HEK293 (cell line): ENCODE data around the gene HS3ST6.
A peak's percentile ranks its signal among the peaks of the same experiment; 100 is the strongest.

Source experiments
- CTCF ChIA-PET: fragments of 350-600 bp; formaldehyde crosslinking; extraction: SDS; loops from one replicate; lab custom pipeline; 2021; ENCODE audit warnings: antibody characterized with exemption; lab: Yijun Ruan, JAX
- POLR2A ChIA-PET: fragments of 300-600 bp; formaldehyde crosslinking; extraction: SDS; loops from one replicate; lab custom pipeline; 2020; ENCODE audit warnings: antibody characterized with exemption, inconsistent platforms; lab: Yijun Ruan, JAX
- H3K27ac ChIP-seq: fragments of 200-500 bp; sonication (Bioruptor generic); 2 replicates; pipeline ENCODE4 v1.5.1; 2014; ENCODE audit warnings: low read depth, low read length, control low read depth, inconsistent platforms; ENCODE audit errors: extremely low read depth
- H3K36me3 ChIP-seq, 2 experiments: fragments of 200-500 bp in 1 of 2; sonication (Bioruptor generic) in 1 of 2; 1 replicate in 1 of 2; 2 replicates in 1 of 2; pipeline ENCODE4 v1.5.1; 2014 to 2017; ENCODE audit warnings: inconsistent platforms in 2 of 2, low read length in 2 of 2; ENCODE audit not compliant: control insufficient read depth in 2 of 2, insufficient read depth in 1 of 2
- H3K4me1 ChIP-seq: fragments of 200-500 bp; sonication (Bioruptor generic); 2 replicates; pipeline ENCODE4 v1.5.1; 2014; ENCODE audit warnings: mild to moderate bottlenecking, low read length, inconsistent platforms; ENCODE audit not compliant: control insufficient read depth, insufficient read depth
- H3K4me3 ChIP-seq: 2 replicates; pipeline ENCODE4 v1.5.1; 2011; ENCODE audit warnings: low read depth, mild to moderate bottlenecking, control low read depth, low read length, moderate library complexity
- H3K9me3 ChIP-seq: fragments of 200-500 bp; sonication (Bioruptor generic); 2 replicates; pipeline ENCODE4 v1.5.1; 2014; ENCODE audit warnings: low read depth, low read length, inconsistent platforms; ENCODE audit not compliant: control insufficient read depth, insufficient read depth
- BCL11A ChIP-seq: fragments of 450-650 bp; formaldehyde crosslinking; IDR thresholded peaks from 2 replicates; pipeline ENCODE4 v1.5.1; 2016; ENCODE audit warnings: low read depth, missing biosample characterization, missing genetic modification characterization
- EGR2 ChIP-seq: fragments of 450-650 bp; formaldehyde crosslinking; IDR thresholded peaks from 2 replicates; pipeline ENCODE4 v1.5.1; 2016; ENCODE audit warnings: low read depth, missing biosample characterization, missing genetic modification characterization
- HOXA7 ChIP-seq: sonication (generic); formaldehyde crosslinking; IDR thresholded peaks from 2 replicates; pipeline ENCODE4 v1.8.1; 2022; ENCODE audit warnings: missing genetic modification reagents, borderline replicate concordance
- OVOL3 ChIP-seq: fragments of 450-650 bp; formaldehyde crosslinking; IDR thresholded peaks from 2 replicates; pipeline ENCODE4 v1.5.1; 2016; ENCODE audit warnings: missing biosample characterization, missing genetic modification characterization
- PBX3 ChIP-seq: sonication (generic); formaldehyde crosslinking; IDR thresholded peaks from 2 replicates; pipeline ENCODE4 v1.8.1; 2022; ENCODE audit warnings: mild to moderate bottlenecking, moderate library complexity, missing genetic modification reagents
- RBAK ChIP-seq: fragments of 450-650 bp; formaldehyde crosslinking; IDR thresholded peaks from 2 replicates; pipeline ENCODE4 v1.5.1; 2016; ENCODE audit warnings: missing biosample characterization, missing genetic modification characterization
- SCRT1 ChIP-seq: fragments of 450-650 bp; formaldehyde crosslinking; IDR thresholded peaks from 2 replicates; pipeline ENCODE4 v1.5.1; 2016; ENCODE audit warnings: missing biosample characterization, missing genetic modification characterization, borderline replicate concordance
- SP2 ChIP-seq: fragments of 450-650 bp; formaldehyde crosslinking; IDR thresholded peaks from 2 replicates; pipeline ENCODE4 v1.5.1; 2016; ENCODE audit warnings: missing biosample characterization, missing genetic modification characterization
- SP3 ChIP-seq: fragments of 450-650 bp; formaldehyde crosslinking; IDR thresholded peaks from 2 replicates; pipeline ENCODE4 v1.5.1; 2016; ENCODE audit warnings: missing biosample characterization, missing genetic modification characterization
- SP7 ChIP-seq: fragments of 450-650 bp; formaldehyde crosslinking; IDR thresholded peaks from 2 replicates; pipeline ENCODE4 v1.5.1; 2016; ENCODE audit warnings: missing biosample characterization, missing genetic modification characterization
- ZFHX2 ChIP-seq: fragments of 450-650 bp; formaldehyde crosslinking; conservative IDR thresholded peaks from 2 replicates; pipeline ENCODE4 v1.5.1; 2016; ENCODE audit warnings: missing biosample characterization, missing genetic modification characterization
- ZNF112 ChIP-seq: fragments of 450-650 bp; formaldehyde crosslinking; IDR thresholded peaks from 2 replicates; pipeline ENCODE4 v1.5.0; 2017; ENCODE audit warnings: missing biosample characterization, missing genetic modification characterization
- ZNF133 ChIP-seq: fragments of 450-650 bp; formaldehyde crosslinking; IDR thresholded peaks from 2 replicates; pipeline ENCODE4 v1.5.1; 2016; ENCODE audit warnings: missing biosample characterization, missing genetic modification characterization
- ZNF16 ChIP-seq: fragments of 450-650 bp; formaldehyde crosslinking; IDR thresholded peaks from 2 replicates; pipeline ENCODE4 v1.5.1; 2016; ENCODE audit warnings: low read depth, missing biosample characterization, missing genetic modification characterization
- ZNF202 ChIP-seq: fragments of 450-650 bp; formaldehyde crosslinking; IDR thresholded peaks from 2 replicates; pipeline ENCODE4 v1.5.1; 2016; ENCODE audit warnings: missing biosample characterization, missing genetic modification characterization, borderline replicate concordance
- ZNF211 ChIP-seq: fragments of 450-650 bp; formaldehyde crosslinking; IDR thresholded peaks from 2 replicates; pipeline ENCODE4 v1.5.1; 2016; ENCODE audit warnings: low read depth, missing biosample characterization, missing genetic modification characterization
- ZNF214 ChIP-seq: fragments of 450-650 bp; formaldehyde crosslinking; IDR thresholded peaks from 2 replicates; pipeline ENCODE4 v1.5.1; 2017; ENCODE audit warnings: missing biosample characterization, mild to moderate bottlenecking, missing genetic modification characterization, borderline replicate concordance
- ZNF24 ChIP-seq: fragments of 450-650 bp; formaldehyde crosslinking; IDR thresholded peaks from 2 replicates; pipeline ENCODE4 v1.5.1; 2016; ENCODE audit warnings: missing biosample characterization, missing genetic modification characterization
- ZNF335 ChIP-seq: fragments of 450-650 bp; formaldehyde crosslinking; conservative IDR thresholded peaks from 2 replicates; pipeline ENCODE4 v1.5.1; 2016; ENCODE audit warnings: missing biosample characterization, missing genetic modification characterization
- ZNF610 ChIP-seq: fragments of 450-650 bp; formaldehyde crosslinking; IDR thresholded peaks from 2 replicates; pipeline ENCODE4 v1.5.1; 2016; ENCODE audit warnings: missing biosample characterization, missing genetic modification characterization, borderline replicate concordance
- ZNF645 ChIP-seq: fragments of 450-650 bp; formaldehyde crosslinking; IDR thresholded peaks from 2 replicates; pipeline ENCODE4; 2016; ENCODE audit warnings: missing biosample characterization, missing genetic modification characterization
- ZNF677 ChIP-seq: fragments of 450-650 bp; IDR thresholded peaks from 2 replicates; pipeline ENCODE4 v1.5.0; 2018; ENCODE audit warnings: missing biosample characterization, mild to moderate bottlenecking, missing genetic modification characterization, moderate library complexity
- ZNF768 ChIP-seq: fragments of 450-650 bp; formaldehyde crosslinking; IDR thresholded peaks from 2 replicates; pipeline ENCODE4 v1.5.1; 2018; ENCODE audit warnings: missing biosample characterization, mild to moderate bottlenecking, missing genetic modification characterization
- ZSCAN16 ChIP-seq: fragments of 450-650 bp; formaldehyde crosslinking; IDR thresholded peaks from 2 replicates; pipeline ENCODE4 v1.5.1; 2016; ENCODE audit warnings: missing biosample characterization, missing genetic modification characterization
- ZSCAN5A ChIP-seq: fragments of 450-650 bp; formaldehyde crosslinking; IDR thresholded peaks from 2 replicates; pipeline ENCODE4 v1.5.1; 2016; ENCODE audit warnings: missing biosample characterization, missing genetic modification characterization

The HS3ST6 gene

GRCh38 chr16:1929105-1929504 is 10.9 kb upstream of the HS3ST6 start:
- TF ChIP-seq ZNF768 (tag by site-specific recombination): no peak
- TF ChIP-seq HOXA7 (CRISPR knock-in tag): no peak
- TF ChIP-seq ZNF24 (tag by site-specific recombination): no peak
- peak; percentile 83 for TF ChIP-seq EGR2 (tag by site-specific recombination)
- TF ChIP-seq ZNF214: no peak
- TF ChIP-seq OVOL3 (tag by site-specific recombination): no peak
- no peak for TF ChIP-seq ZSCAN16 (tag by site-specific recombination)
- TF ChIP-seq ZNF16 (tag by site-specific recombination): no peak
- TF ChIP-seq ZNF211 (tag by site-specific recombination): no peak
- peak; percentile 99 for TF ChIP-seq ZNF335 (tag by site-specific recombination)
- TF ChIP-seq ZFHX2 (tag by site-specific recombination): peak; percentile 90
- TF ChIP-seq ZNF112 (tag by site-specific recombination): no peak
- peak; percentile 47 for TF ChIP-seq SP2 (tag by site-specific recombination)
- TF ChIP-seq ZNF677 (tag by site-specific recombination): no peak
- peak; percentile 38; the same call in 1 of the 2 replicates for TF ChIP-seq SP3 (tag by site-specific recombination)
- no peak for TF ChIP-seq BCL11A (tag by site-specific recombination)
- no peak for TF ChIP-seq RBAK
- no peak for TF ChIP-seq ZNF202
- TF ChIP-seq SP7 (tag by site-specific recombination): peak; percentile 60; the same call in 1 of the 2 replicates
- TF ChIP-seq PBX3 (CRISPR knock-in tag): no peak
- peak overlapping the region; percentile 44 for H3K4me3 ChIP-seq
- CTCF ChIA-PET: interaction anchor here (0.5 to 5.7 kb wide), 20 partner anchors 8 to 1028 kb away, joined by 3 to 57 read pairs (median 4); partner anchors contain the start of gene NDUFB10
- POLR2A ChIA-PET: interaction anchor here (0.9 to 2.2 kb wide), 4 partner anchors 12 to 226 kb away, joined by 3 to 13 read pairs (median 4); partner anchors contain the start of genes RPS2 and TRAF7
- no peak overlapping the region; the same call in 1 of the 2 replicates for H3K27ac ChIP-seq
- no peaks in the 10 kb centered on the region for H3K9me3 ChIP-seq
- no peaks in the 10 kb centered on the region for H3K4me1 ChIP-seq
- H3K36me3 ChIP-seq: no peaks in the 10 kb centered on the region

GRCh38 chr16:1926271-1926670 is 8.1 kb upstream of the HS3ST6 start:
- no peaks in the 10 kb centered on the region; the same call in 1 of the 2 replicates for H3K4me1 ChIP-seq
- no peak overlapping the region for H3K27ac ChIP-seq
- no peak overlapping the region for H3K4me3 ChIP-seq
- CTCF ChIA-PET: interaction anchor here (0.7 to 5.7 kb wide), 2 partner anchors 62 to 68 kb away, joined by 3 to 57 read pairs; no protein-coding TSS in a partner anchor
- no peaks in the 10 kb centered on the region for H3K9me3 ChIP-seq
- POLR2A ChIA-PET: interaction anchor here (0.6 to 1.0 kb wide), 3 partner anchors 10 to 38 kb away, joined by 3 to 7 read pairs (median 3); partner anchors contain the start of gene RPS2
- TF ChIP-seq ZSCAN5A (tag by site-specific recombination): no peak
- TF ChIP-seq ZNF133 (tag by site-specific recombination): no peak
- no peak for TF ChIP-seq ZNF610 (tag by site-specific recombination)
- TF ChIP-seq ZNF645 (tag by site-specific recombination): no peak
- no peak for TF ChIP-seq SCRT1 (tag by site-specific recombination)
- TF ChIP-seq ZNF211 (tag by site-specific recombination): no peak
- H3K36me3 ChIP-seq: no peaks in the 10 kb centered on the region
